OCI-LY1 (cell line): ENCODE results near the gene LYRM7.

Source experiments
- H2AFZ ChIP-seq: fragments of 200-600 bp; sonication (generic), shearing (Covaris generic); 2 replicates; pipeline ENCODE4 v1.6.0; 2014; ENCODE audit warnings: antibody characterized with exemption, mild to moderate bottlenecking, low read length
- H3F3A ChIP-seq: fragments of 200-600 bp; sonication (generic), shearing (Covaris generic); 2 replicates; pipeline ENCODE4 v1.6.0; 2014; ENCODE audit warnings: mild to moderate bottlenecking, antibody characterized with exemption, low read length, moderate library complexity; ENCODE audit not compliant: insufficient read depth
- H3K27ac ChIP-seq: fragments of 200-600 bp; sonication (generic); 2 replicates; pipeline ENCODE4 v1.5.1; 2014; ENCODE audit warnings: low read length, mixed run types, mild to moderate bottlenecking, low read depth; ENCODE audit not compliant: poor library complexity, severe bottlenecking
- H3K27me3 ChIP-seq: fragments of 200-600 bp; sonication (generic); 2 replicates; pipeline ENCODE4 v1.6.0; 2014; ENCODE audit warnings: antibody characterized with exemption, mild to moderate bottlenecking, low read length, moderate library complexity; ENCODE audit not compliant: insufficient read depth
- H3K36me3 ChIP-seq: fragments of 200-600 bp; sonication (generic); 2 replicates; pipeline ENCODE4 v1.6.1; 2014; ENCODE audit warnings: mild to moderate bottlenecking, antibody characterized with exemption, low read length, moderate library complexity, mixed read lengths; ENCODE audit not compliant: insufficient read depth
- H3K4me1 ChIP-seq: fragments of 200-600 bp; sonication (generic); 2 replicates; pipeline ENCODE4 v1.5.1; 2014; ENCODE audit warnings: mild to moderate bottlenecking, low read length, moderate library complexity; ENCODE audit not compliant: insufficient read depth, severe bottlenecking
- H3K4me2 ChIP-seq: fragments of 200-600 bp; sonication (generic), shearing (Covaris generic); 2 replicates; pipeline ENCODE4 v1.6.1; 2014; ENCODE audit warnings: low read length
- H3K4me3 ChIP-seq: fragments of 200-600 bp; sonication (generic); 2 replicates; pipeline ENCODE4 v1.5.1; 2014; ENCODE audit warnings: low read length, low read depth, mild to moderate bottlenecking, mixed read lengths; ENCODE audit not compliant: poor library complexity, severe bottlenecking
- H3K79me2 ChIP-seq: fragments of 200-600 bp; shearing (Covaris generic); 2 replicates; pipeline ENCODE4 v1.6.1; 2016; ENCODE audit warnings: mixed run types, low read length, mixed read lengths; ENCODE audit not compliant: insufficient read depth
- H3K9ac ChIP-seq: fragments of 200-600 bp; sonication (generic), shearing (Covaris generic); 2 replicates; pipeline ENCODE4 v1.6.1; 2014; ENCODE audit warnings: mild to moderate bottlenecking, low read length, mixed read lengths
- H3K9me2 ChIP-seq: fragments of 200-600 bp; sonication (generic), shearing (Covaris generic); 2 replicates; pipeline ENCODE4 v1.6.1; 2014; ENCODE audit warnings: low read depth, mild to moderate bottlenecking, low read length, mixed read lengths
- H3K9me3 ChIP-seq: fragments of 200-600 bp; shearing (Covaris generic); 2 replicates; pipeline ENCODE4 v1.6.1; 2014; ENCODE audit warnings: low read length, mixed read lengths
- H4K20me1 ChIP-seq: fragments of 200-600 bp; sonication (generic), shearing (Covaris generic); 2 replicates; pipeline ENCODE4 v1.6.0; 2016; ENCODE audit warnings: mild to moderate bottlenecking, low read length; ENCODE audit not compliant: insufficient read depth
- CTCF ChIP-seq: fragments of 200-600 bp; sonication (generic), shearing (Covaris generic); IDR thresholded peaks from 2 replicates; pipeline ENCODE4 v1.5.1; 2017; ENCODE audit warnings: mild to moderate bottlenecking, antibody characterized with exemption, low read length, moderate library complexity, mixed read lengths
- EZH2 ChIP-seq: fragments of 200-600 bp; sonication (generic), shearing (Covaris generic); IDR thresholded peaks from 2 replicates; pipeline ENCODE4 v1.8.0; 2017; ENCODE audit warnings: borderline replicate concordance, mixed run types, mild to moderate bottlenecking, antibody characterized with exemption, low read length, moderate library complexity, mixed read lengths

LYRM7 gene

DNA sequence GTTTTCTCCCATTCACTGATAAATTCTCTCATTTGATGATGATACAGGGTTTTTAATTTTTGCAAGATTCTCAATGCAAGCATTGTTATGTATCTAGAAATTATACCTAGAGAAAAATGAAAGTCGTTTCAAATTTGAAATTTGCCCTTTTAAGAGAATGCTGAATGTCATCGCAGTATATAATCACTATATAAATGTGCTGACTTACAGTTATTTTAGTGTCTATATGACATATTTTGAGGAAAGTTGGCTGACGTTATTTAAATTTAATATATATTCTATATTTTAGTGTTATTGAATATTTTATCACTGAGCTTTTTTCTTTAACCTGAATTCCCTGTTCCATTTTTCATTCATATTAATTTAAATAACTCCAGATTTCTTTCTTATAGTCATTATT, 29.8 kb downstream of the LYRM7 start:
- no peak overlapping the region for H3K9ac ChIP-seq
- TF ChIP-seq EZH2 (no peak), CTCF (no peak)
- no peaks in the 10 kb centered on the region for H3K27me3 ChIP-seq
- H3F3A ChIP-seq, result no peaks in the 10 kb centered on the region
- H3K79me2 ChIP-seq, result no peaks in the 10 kb centered on the region
- peaks cover 20% of the 10 kb centered on the region; the same call in 1 of the 2 replicates for H3K36me3 ChIP-seq
- no peaks in the 10 kb centered on the region for H3K9me2 ChIP-seq
- no peak overlapping the region for H3K4me2 ChIP-seq
- H2AFZ ChIP-seq, result no peak overlapping the region
- no peaks in the 10 kb centered on the region for H4K20me1 ChIP-seq
- H3K27ac ChIP-seq, result no peak overlapping the region
- H3K9me3 ChIP-seq, result no peaks in the 10 kb centered on the region
- no peak overlapping the region for H3K4me3 ChIP-seq
- no peaks in the 10 kb centered on the region for H3K4me1 ChIP-seq

GRCh38 chr5:131204964-131205363, 34.2 kb downstream of the LYRM7 start:
- no peak for TF ChIP-seq CTCF
- TF ChIP-seq EZH2, result no peak
- Histone ChIP-seq H3K27ac (no peak overlapping the region), H3K4me3 (no peak overlapping the region), H3K27me3 (no peaks in the 10 kb centered on the region), H2AFZ (no peak overlapping the region), H3K9me2 (no peaks in the 10 kb centered on the region), H3K4me1 (peaks cover 33% of the 10 kb centered on the region), H3K9ac (no peak overlapping the region), H3K36me3 (peaks cover 12% of the 10 kb centered on the region; the same call in 1 of the 2 replicates), H3F3A (peaks cover 4% of the 10 kb centered on the region), H3K79me2 (no peaks in the 10 kb centered on the region), H4K20me1 (no peaks in the 10 kb centered on the region), H3K9me3 (no peaks in the 10 kb centered on the region), H3K4me2 (no peak overlapping the region)

GRCh38 chr5:131206061-131206460, 35.3 kb downstream of the LYRM7 start:
- Histone ChIP-seq H3K9ac (no peak overlapping the region), H3K79me2 (peaks cover 2% of the 10 kb centered on the region), H3K4me2 (no peak overlapping the region), H3F3A (peaks cover 4% of the 10 kb centered on the region), H4K20me1 (no peaks in the 10 kb centered on the region), H3K27ac (peak overlapping the region; percentile 6), H3K4me1 (peaks cover 40% of the 10 kb centered on the region), H3K4me3 (no peak overlapping the region), H3K9me3 (no peaks in the 10 kb centered on the region), H3K36me3 (0 out of 2 replicates have a peak, but pooled peaks cover 7% of the 10 kb centered on the region), H3K27me3 (no peaks in the 10 kb centered on the region), H2AFZ (no peak overlapping the region), H3K9me2 (no peaks in the 10 kb centered on the region)
- TF ChIP-seq EZH2, result no peak
- TF ChIP-seq CTCF, result no peak
